ENCODE measurements around the gene KCND2.

KCND2 gene

GRCh38 chr7:120468611-120469010 is 195.6 kb downstream of the KCND2 start:
- TF ChIP-seq CTCF (conservative IDR thresholded peaks at IDR 0.05; ENCODE audit: low read depth, low read length), result no peak
- no peak for DNase-seq (ENCODE audit: low read depth)
- no peak overlapping the region for H3K4me3 ChIP-seq (ENCODE audit: low read length)

- no peak overlapping the region for H3K4me3 ChIP-seq (ENCODE audit: low read length)
- no peak for DNase-seq (ENCODE audit: low read depth)
- TF ChIP-seq CTCF (conservative IDR thresholded peaks at IDR 0.05; ENCODE audit: low read depth, low read length), result no peak
Observed at GRCh38 chr7:120472892-120473291, 199.9 kb downstream of the KCND2 start.

- H3K4me3 ChIP-seq (ENCODE audit: low read length), result no peak overlapping the region
- no peak for TF ChIP-seq CTCF (conservative IDR thresholded peaks at IDR 0.05; ENCODE audit: low read depth, low read length)
- no peak for DNase-seq (ENCODE audit: low read depth)
Observed at GRCh38 chr7:120473352-120473751, 200.4 kb downstream of the KCND2 start.

GRCh38 chr7:120475994-120476393 is 203.0 kb downstream of the KCND2 start:
- H3K4me3 ChIP-seq (ENCODE audit: low read length), result no peak overlapping the region
- DNase-seq (ENCODE audit: low read depth), result no peak
- TF ChIP-seq CTCF (conservative IDR thresholded peaks at IDR 0.05; ENCODE audit: low read depth, low read length), result no peak

GRCh38 chr7:120480472-120480871 is 207.5 kb downstream of the KCND2 start:
- no peak overlapping the region for H3K4me3 ChIP-seq (ENCODE audit: low read length)
- no peak for TF ChIP-seq CTCF (conservative IDR thresholded peaks at IDR 0.05; ENCODE audit: low read depth, low read length)
- DNase-seq (ENCODE audit: low read depth), result no peak

GRCh38 chr7:120480930-120481329 is 208.0 kb downstream of the KCND2 start:
- DNase-seq (ENCODE audit: low read depth), result no peak
- TF ChIP-seq CTCF (conservative IDR thresholded peaks at IDR 0.05; ENCODE audit: low read depth, low read length), result no peak

GRCh38 chr7:120486164-120486563 is 213.2 kb downstream of the KCND2 start:
- no peak for DNase-seq (ENCODE audit: low read depth)
- TF ChIP-seq CTCF (conservative IDR thresholded peaks at IDR 0.05; ENCODE audit: low read depth, low read length), result no peak
- no peak overlapping the region for H3K4me3 ChIP-seq (ENCODE audit: low read length)

More at GRCh38 chr7:120480930-120481329, 208.0 kb downstream of the KCND2 start:
- no peak overlapping the region for H3K4me3 ChIP-seq (ENCODE audit: low read length)
